Limb (tissue), 2 donors: Measurements from ENCODE around the gene UBFD1.
"Not testable (repeated sequence)": the region's sequence is repeated elsewhere in the genome, so short reads cannot be mapped to it uniquely, and the experiment has no call there.

Source experiments
- DNase-seq, 2 donors: peaks; one replicate each; pipeline ENCODE4 v3.0.0-alpha.2; 2016; ENCODE audit errors: extremely low spot score in 2 of 2

Gene UBFD1

GRCh38 chr16:23524886-23525285 lies 32.6 kb upstream of the UBFD1 start:
- no peak for DNase-seq

- DNase-seq: no peak
These were observed 29.4 kb upstream of the UBFD1 start for GRCh38 chr16:23527961-23528643.

GRCh38 chr16:23528644-23529310 lies 28.8 kb upstream of the UBFD1 start:
- DNase-seq: no peak

GRCh38 chr16:23530062-23530461 lies 27.5 kb upstream of the UBFD1 start:
- no peak for DNase-seq

- no peak for DNase-seq
These were observed 25.1 kb upstream of the UBFD1 start for GRCh38 chr16:23532448-23532847.

- no peak for DNase-seq
These were observed 22.4 kb upstream of the UBFD1 start for GRCh38 chr16:23534868-23535860.

- no peak for DNase-seq
These were observed 21.6 kb upstream of the UBFD1 start for GRCh38 chr16:23535901-23536300.

GRCh38 chr16:23537390-23537789 lies 20.1 kb upstream of the UBFD1 start:
- DNase-seq: no peak

- DNase-seq: no peak
These were observed 18.6 kb upstream of the UBFD1 start for GRCh38 chr16:23538919-23539278.

GRCh38 chr16:23539984-23540816 lies 17.3 kb upstream of the UBFD1 start:
- DNase-seq: no peak

GRCh38 chr16:23540817-23541178 lies 16.7 kb upstream of the UBFD1 start:
- DNase-seq: not testable (repeated sequence)

GRCh38 chr16:23544436-23544835 lies 13.1 kb upstream of the UBFD1 start:
- no peak for DNase-seq

GRCh38 chr16:23549938-23550337 lies 7.6 kb upstream of the UBFD1 start:
- no peak for DNase-seq

GRCh38 chr16:23552161-23552560 lies 5.4 kb upstream of the UBFD1 start:
- DNase-seq: no peak

GRCh38 chr16:23554536-23554935 lies 3.0 kb upstream of the UBFD1 start:
- DNase-seq: no peak

GRCh38 chr16:23557779-23558702 lies 514 bp downstream of the UBFD1 start:
- peak in 1 of 2 donors; percentile 5 for DNase-seq

GRCh38 chr16:23561586-23561985 lies 4.1 kb downstream of the UBFD1 start:
- no peak for DNase-seq

- no peak for DNase-seq
These were observed 5.0 kb downstream of the UBFD1 start for GRCh38 chr16:23562505-23562904.

- no peak for DNase-seq
These were observed 5.7 kb downstream of the UBFD1 start for GRCh38 chr16:23563186-23563585.
